Measurements from ENCODE around the gene KAZN. TPM values are rescaled to one million over a fixed set of nuclear protein-coding genes. Genes with fewer than 3 reads are reported as not detected.

Gene KAZN
- total and polyA plus RNA-seq, 2 of the 8 experiments (the other 6 are each of a cell fraction or from before 2014, with no cell fraction given) = 3.7 to 11.8 TPM

DNA sequence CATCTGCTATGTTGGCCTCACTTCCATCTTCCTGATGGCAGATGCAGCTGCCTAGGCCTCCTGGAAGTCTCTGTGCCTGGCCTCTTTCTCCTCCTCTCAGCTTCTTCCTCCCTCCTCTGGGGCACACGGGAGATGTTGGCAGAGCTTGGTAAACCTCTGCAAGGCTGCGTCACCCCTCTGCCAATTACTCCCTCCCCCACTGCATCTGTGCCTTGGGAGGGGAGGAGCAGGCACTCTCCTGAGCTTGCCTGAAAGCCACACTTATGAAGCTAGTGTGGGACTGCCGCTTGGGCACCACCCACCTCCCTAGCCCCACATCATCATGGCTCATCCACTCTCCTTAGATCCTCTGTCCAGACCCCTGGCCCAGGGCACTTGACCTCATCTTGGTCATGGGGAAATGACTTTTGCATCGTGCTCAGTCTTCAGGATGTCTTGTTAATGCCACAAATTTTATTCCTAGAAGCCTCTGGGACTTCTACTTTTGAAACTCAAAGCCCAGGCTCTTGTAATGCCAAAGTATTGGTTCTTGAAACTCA is 547.7 kb downstream of the KAZN start:
- Histone ChIP-seq H3K14ac (ENCODE audit: insufficient read length) (no peak overlapping the region), H3K9ac (replicated peaks in 1 of 4; ENCODE audit: extremely low read depth in 1 of 4, low read depth in 3 of 4, low read length in 3 of 4) (no peak overlapping the region), H3K4me3 (ENCODE audit: extremely low read depth in 1 of 4, insufficient read depth in 2 of 4, low read depth in 3 of 4, low read length in 4 of 4) (no peak overlapping the region), H2BK15ac (ENCODE audit: low read length) (no peak overlapping the region), H2BK12ac (ENCODE audit: low read depth, low read length) (no peak overlapping the region), H4K8ac (ENCODE audit: extremely low read depth, insufficient read depth, low read length) (no peak overlapping the region), H3K79me1 (ENCODE audit: low read depth, low read length) (no peaks in the 10 kb centered on the region; the same call in 1 of the 2 replicates), H3K56ac (replicated peaks; ENCODE audit: insufficient read length, low read depth, low read length) (no peak overlapping the region), H4K5ac (ENCODE audit: insufficient read length, low read depth, low read length) (no peak overlapping the region), H4K91ac (replicated peaks; ENCODE audit: insufficient read length, low read length) (no peak overlapping the region), H3K36me3 (ENCODE audit: control insufficient read depth in 2 of 4, insufficient read depth in 4 of 4, low read length in 3 of 4) (no peaks in the 10 kb centered on the region), H3K79me2 (ENCODE audit: control insufficient read depth in 1 of 2, insufficient read depth in 2 of 2, low read length in 2 of 2) (no peaks in the 10 kb centered on the region), H2BK120ac (replicated peaks; ENCODE audit: low read depth, low read length) (no peak overlapping the region), H3K27ac (ENCODE audit: low read depth, low read length) (no peak overlapping the region), H2BK5ac (ENCODE audit: low read depth, low read length) (no peak overlapping the region), H3K23me2 (ENCODE audit: low read depth, low read length) (no peaks in the 10 kb centered on the region), H4K20me1 (replicated peaks in 1 of 2; ENCODE audit: control insufficient read depth in 1 of 2, insufficient read depth in 2 of 2, low read length in 2 of 2) (no peaks in the 10 kb centered on the region), H3K4me2 (ENCODE audit: insufficient read depth in 1 of 2, low read depth in 2 of 2, low read length in 2 of 2) (no peak overlapping the region), H2BK20ac (ENCODE audit: low read length) (no peak overlapping the region), H2AK5ac (ENCODE audit: low read depth, low read length) (no peak overlapping the region), H3K4me1 (replicated peaks in 1 of 4; ENCODE audit: control insufficient read depth in 3 of 4, insufficient read depth in 4 of 4, low read length in 3 of 4) (no peaks in the 10 kb centered on the region; a peak in 1 of 7 replicates), H3K9me3 (ENCODE audit: insufficient read depth in 2 of 2, low read depth in 1 of 2, low read length in 1 of 2) (0 out of 4 replicates have a peak, but pooled peaks cover 0 to 2% of the 10 kb centered on the region in 2 experiments), H3K23ac (ENCODE audit: insufficient read length) (no peak overlapping the region), H2AFZ (ENCODE audit: low read length) (no peak overlapping the region), H3K27me3 (replicated peaks in 1 of 4; ENCODE audit: control insufficient read depth in 3 of 4, extremely low read depth in 1 of 4, insufficient read depth in 3 of 4, low read length in 3 of 4) (peaks cover 0 to 8% (median 3%) of the 10 kb centered on the region in 4 experiments; a peak in 2 of 7 replicates), H3K4ac (replicated peaks; ENCODE audit: insufficient read length, low read depth, low read length) (no peak overlapping the region), H3K18ac (ENCODE audit: extremely low read depth, low read length) (no peak overlapping the region)
- 75% methylated on average over 4 of the region's 4 CpGs; no CpG with 5 or more reads in 1 of the 2 experiments for WGBS, 2 experiments (ENCODE audit: extremely low coverage in 1 of 2, insufficient coverage in 1 of 2, insufficient read length in 1 of 2, insufficient replicate concordance in 2 of 2, low coverage in 1 of 2, low lambda C conversion rate in 2 of 2, missing lambda C conversion rate in 1 of 2)
- ChIA-PET POLR2A (ENCODE audit: partially characterized antibody) (interaction anchor here (0.6 kb wide), 1 partner anchor 9 kb away, joined by 5 read pairs; no protein-coding TSS in a partner anchor), CTCF (ENCODE audit: partially characterized antibody) (interaction anchor here (1.2 kb wide), 1 partner anchor 60 kb away, joined by 3 read pairs; no protein-coding TSS in a partner anchor)
- FAIRE-seq (no peak), DNase-seq (ENCODE audit: low read depth in 1 of 2, low spot score in 2 of 2) (no peak)
- no peak for TF ChIP-seq KDM1A (IDR thresholded peaks at IDR 0.05; ENCODE audit: borderline replicate concordance, low read length)
- no peak for TF ChIP-seq SIX5 (IDR thresholded peaks at IDR 0.05; ENCODE audit: low read depth, low read length)
- no peak for TF ChIP-seq EGR1 (IDR thresholded peaks at IDR 0.05; ENCODE audit: borderline replicate concordance, low read depth, low read length)
- TF ChIP-seq TCF12 (IDR thresholded peaks at IDR 0.05; ENCODE audit: low read depth, low read length) = no peak
- no peak for TF ChIP-seq POU5F1 (IDR thresholded peaks at IDR 0.05; ENCODE audit: low read depth, low read length)
- TF ChIP-seq, protein P1, sequence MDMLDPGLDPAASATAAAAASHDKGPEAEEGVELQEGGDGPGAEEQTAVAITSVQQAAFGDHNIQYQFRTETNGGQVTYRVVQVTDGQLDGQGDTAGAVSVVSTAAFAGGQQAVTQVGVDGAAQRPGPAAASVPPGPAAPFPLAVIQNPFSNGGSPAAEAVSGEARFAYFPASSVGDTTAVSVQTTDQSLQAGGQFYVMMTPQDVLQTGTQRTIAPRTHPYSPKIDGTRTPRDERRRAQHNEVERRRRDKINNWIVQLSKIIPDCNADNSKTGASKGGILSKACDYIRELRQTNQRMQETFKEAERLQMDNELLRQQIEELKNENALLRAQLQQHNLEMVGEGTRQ (IDR thresholded peaks at IDR 0.05; ENCODE audit: low read length) = no peak
- TF ChIP-seq FOSL1 (IDR thresholded peaks at IDR 0.05; ENCODE audit: insufficient read depth, low read depth, low read length) = no peak
- TF ChIP-seq ASH2L (IDR thresholded peaks at IDR 0.05; ENCODE audit: low read length) = no peak
- TF ChIP-seq POLR2AphosphoS5 (IDR thresholded peaks at IDR 0.05; ENCODE audit: low read depth, low read length) = no peak
- TF ChIP-seq SP4 (IDR thresholded peaks at IDR 0.05; ENCODE audit: low read length) = no peak
- TF ChIP-seq CHD2 (IDR thresholded peaks at IDR 0.05; ENCODE audit: low read length) = no peak
- TF ChIP-seq BACH1 (IDR thresholded peaks at IDR 0.05; ENCODE audit: low read length) = no peak
- no peak for TF ChIP-seq RNF2 (IDR thresholded peaks at IDR 0.05; ENCODE audit: borderline replicate concordance, low read depth, low read length, missing control alignments, poor library complexity, severe bottlenecking)
